Occipital lobe (tissue), 2 donors: ENCODE data around the gene ADISSP. TPM values are rescaled to one million over a fixed set of nuclear protein-coding genes. Genes with fewer than 3 reads are reported as not detected.

Source experiments
- DNase-seq: peaks from one replicate; lab custom pipeline; 2025; lab: John Stamatoyannopoulos, UW
- total RNA-seq: library from RNA; depleted of rRNA; stranded (reverse); fragments of >200 nt; gene quantifications from one replicate; pipeline ENCODE4 v1.2.3, GENCODE V29; 2014

The ADISSP gene
- total RNA-seq, 1 donor from 2014 or later, result 18.9 TPM

DNA sequence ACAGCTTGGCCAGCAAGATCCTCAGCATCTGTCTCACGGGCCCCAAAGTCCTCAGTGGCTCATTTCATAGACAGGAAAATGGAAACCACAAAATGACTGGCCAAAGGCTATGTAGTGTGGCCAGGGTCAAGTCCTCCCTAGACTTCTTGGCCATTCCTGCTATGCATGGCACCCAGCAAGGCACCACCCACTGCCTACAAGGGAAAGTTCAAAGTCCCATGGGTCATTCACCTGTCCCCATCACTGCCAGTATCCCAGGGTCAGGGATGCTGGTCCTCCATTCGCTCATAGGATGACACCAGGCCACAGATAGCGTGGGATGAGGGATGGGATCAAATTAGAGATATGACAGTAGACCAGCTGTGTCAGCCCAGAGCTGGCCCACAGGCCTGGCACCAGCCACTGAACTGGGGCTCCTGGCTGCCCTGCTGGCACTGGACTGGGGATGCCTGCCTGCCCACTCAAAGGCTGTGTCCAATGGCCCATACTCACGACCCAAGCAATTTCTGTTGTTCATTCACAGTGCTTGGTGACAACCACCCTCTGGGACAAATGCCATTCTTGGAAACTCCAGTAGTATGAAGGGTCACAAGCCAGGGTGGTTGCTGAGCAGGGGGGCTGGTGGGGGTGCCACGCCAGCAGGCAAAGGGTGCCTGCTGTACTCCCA lies 11.6 kb downstream of the ADISSP start:
- DNase-seq, result no peak

GRCh38 chr20:3755269-3755668 lies 12.3 kb downstream of the ADISSP start:
- DNase-seq, result no peak

GRCh38 chr20:3754276-3754630 lies 13.3 kb downstream of the ADISSP start:
- no peak for DNase-seq

GRCh38 chr20:3753501-3754275 lies 13.9 kb downstream of the ADISSP start:
- DNase-seq, result no peak

- no peak for DNase-seq
These were observed 14.5 kb downstream of the ADISSP start for GRCh38 chr20:3753098-3753497.

- no peak for DNase-seq
These were observed 15.2 kb downstream of the ADISSP start for GRCh38 chr20:3752386-3752759.

GRCh38 chr20:3751675-3752385 lies 15.7 kb downstream of the ADISSP start:
- DNase-seq, result no peak

DNA sequence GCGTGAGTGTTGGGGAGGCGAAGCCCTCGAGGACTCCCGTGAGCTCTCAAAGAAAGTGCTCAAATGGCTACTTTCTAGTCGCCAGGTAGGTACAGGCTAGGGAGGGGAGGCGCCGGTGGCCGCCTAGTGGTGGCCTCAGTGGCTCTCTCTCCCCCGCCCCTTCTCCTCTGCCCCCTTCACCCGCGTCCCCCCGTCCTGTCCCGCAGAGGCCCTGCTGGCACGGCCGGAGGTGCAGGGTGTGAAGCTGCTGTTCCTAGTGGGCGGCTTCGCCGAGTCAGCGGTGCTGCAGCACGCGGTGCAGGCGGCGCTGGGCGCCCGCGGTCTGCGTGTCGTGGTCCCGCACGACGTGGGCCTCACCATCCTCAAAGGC lies 16.3 kb downstream of the ADISSP start:
- DNase-seq, result no peak

DNA sequence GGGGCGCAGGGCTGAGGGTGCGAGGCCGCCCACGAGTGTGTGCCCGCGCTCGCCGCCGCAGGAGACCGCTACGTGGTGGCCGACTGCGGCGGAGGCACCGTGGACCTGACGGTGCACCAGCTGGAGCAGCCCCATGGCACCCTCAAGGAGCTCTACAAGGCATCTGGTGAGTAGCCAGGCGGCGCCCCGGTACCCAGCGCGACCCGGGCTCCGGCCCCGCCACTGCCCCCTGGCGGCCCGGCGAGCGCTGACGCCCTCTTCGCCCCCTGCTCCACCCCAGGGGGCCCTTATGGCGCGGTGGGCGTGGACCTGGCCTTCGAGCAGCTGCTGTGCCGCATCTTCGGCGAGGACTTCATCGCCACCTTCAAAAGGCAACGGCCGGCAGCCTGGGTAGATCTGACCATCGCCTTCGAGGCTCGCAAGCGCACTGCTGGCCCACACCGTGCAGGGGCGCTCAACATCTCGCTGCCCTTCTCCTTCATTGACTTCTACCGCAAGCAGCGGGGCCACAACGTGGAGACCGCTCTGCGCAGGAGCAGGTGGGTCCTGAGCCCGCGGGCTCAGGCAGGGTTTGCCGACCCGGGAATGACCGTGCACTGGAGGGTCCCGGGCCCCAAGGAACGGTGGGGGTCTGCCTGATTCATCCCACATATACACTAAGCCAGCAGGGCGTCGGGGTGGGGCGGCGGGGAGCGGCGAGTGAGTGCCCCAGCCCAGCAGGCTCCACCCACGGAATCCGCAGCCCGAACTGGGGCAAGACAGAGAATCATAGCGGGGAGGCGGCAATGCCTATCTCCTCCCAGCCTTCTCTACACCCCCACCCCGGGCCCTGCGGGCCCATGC lies 17.6 kb downstream of the ADISSP start:
- no peak for DNase-seq

- DNase-seq, result no peak
These were observed 18.4 kb downstream of the ADISSP start for GRCh38 chr20:3749087-3749688.

GRCh38 chr20:3748073-3748472 lies 19.5 kb downstream of the ADISSP start:
- DNase-seq, result no peak

GRCh38 chr20:3747471-3747870 lies 20.1 kb downstream of the ADISSP start:
- DNase-seq, result no peak

- no peak for DNase-seq
These were observed 21.8 kb downstream of the ADISSP start for GRCh38 chr20:3745686-3746173.

DNA sequence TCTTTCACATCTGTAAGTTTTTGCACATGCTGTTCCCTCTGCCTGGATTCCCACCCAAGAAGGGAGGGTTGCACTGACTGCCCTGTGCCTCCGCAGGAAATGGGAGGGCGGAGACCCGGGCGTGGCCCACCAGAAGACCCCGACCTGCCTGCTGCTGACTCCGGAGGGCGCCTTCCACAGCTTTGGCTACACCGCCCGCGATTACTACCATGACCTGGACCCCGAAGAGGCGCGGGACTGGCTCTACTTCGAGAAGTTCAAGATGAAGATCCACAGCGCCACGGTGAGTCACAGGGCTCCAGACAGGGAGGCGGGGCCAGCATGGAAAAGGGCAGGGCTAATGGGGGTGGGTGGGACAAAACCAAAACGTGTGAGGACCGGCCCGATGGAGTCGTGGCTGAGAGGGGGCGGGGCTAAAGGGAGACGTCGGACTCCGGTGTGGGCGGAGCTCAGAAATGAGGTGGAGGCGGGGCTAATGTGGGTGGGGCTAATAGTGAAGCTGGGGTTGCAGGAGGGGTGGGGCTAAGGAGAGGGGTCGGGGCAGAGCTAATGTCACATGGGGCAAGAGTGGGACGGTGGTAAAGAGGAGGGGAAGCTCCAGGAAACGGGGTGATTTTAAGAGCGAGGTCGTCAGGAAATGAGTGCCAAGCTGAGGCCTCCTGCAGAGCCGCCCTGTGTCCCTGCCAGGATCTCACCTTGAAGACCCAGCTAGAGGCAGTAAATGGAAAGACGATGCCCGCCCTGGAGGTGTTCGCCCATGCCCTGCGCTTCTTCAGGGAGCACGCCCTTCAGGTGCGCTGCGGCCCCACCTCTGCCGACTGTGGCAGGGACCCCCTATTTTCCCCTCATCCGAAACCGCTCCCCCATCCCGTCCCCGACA lies 22.5 kb downstream of the ADISSP start:
- DNase-seq, result no peak

DNA sequence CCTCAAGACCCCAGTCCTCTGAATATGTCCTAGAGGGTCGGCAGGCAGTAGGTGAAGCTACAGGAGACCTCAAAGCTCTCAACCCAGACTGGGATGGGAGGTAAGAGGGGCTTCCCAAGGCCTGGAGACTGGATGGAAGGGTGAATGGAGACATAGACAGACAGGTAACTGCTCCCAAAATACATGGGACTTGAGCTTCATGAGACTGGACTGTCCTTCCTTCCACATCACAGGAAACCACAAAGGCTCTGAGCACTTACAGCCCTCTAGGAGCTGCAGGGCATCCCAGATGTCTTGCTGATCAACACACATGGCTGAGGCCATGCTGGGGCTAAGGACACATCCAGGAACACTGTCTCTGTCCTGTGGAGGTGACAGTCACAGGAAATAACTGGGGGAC lies 23.5 kb downstream of the ADISSP start:
- DNase-seq, result no peak

DNA sequence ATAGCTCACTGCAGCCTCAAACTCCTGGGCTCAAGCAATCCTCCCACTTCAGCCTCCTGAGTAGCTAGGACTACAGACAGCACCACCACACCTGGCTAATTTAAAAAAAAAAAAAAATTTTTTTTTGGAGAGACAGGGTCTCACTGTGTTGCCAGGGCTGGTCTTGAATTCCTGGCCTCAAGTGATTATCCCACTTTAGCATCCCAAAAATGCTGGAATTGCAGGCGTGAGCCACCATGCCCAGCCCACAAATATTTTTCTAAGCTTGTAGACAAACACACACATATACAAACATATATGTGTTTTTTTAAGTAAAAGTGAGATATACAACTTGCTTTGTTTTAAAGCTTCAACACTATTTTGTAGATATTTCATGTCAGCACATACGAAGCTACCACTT lies 24.3 kb downstream of the ADISSP start:
- DNase-seq, result no peak

DNA sequence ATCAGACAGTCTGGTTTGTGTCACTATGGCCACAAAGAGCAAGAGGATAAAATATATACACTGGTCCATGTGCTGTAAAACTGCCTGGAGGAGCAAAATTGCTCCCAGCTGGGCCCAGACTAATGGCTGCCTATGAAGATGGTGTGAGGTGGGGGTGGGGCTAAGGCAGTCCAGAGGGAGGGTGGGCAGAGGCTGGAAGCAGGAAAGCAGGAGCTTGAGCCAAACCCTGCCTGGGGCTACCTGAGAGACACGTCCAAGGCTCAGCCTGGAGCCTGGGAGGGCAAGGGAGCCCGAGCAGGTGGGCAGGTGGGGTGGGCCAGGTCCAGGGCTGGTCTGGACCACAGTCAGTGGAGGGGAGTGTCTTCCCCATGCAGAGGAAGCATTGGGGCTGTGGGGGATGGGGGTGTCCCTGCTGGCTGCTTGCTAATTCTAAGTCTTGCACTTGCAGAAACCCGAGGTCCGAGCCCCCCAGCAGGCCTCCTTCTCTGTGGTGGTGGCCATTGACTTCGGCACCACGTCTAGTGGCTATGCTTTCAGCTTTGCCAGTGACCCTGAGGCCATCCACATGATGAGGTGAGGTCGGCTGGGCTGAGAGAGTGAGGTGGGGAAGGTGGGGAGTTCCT lies 25.6 kb downstream of the ADISSP start:
- DNase-seq, result no peak

DNA sequence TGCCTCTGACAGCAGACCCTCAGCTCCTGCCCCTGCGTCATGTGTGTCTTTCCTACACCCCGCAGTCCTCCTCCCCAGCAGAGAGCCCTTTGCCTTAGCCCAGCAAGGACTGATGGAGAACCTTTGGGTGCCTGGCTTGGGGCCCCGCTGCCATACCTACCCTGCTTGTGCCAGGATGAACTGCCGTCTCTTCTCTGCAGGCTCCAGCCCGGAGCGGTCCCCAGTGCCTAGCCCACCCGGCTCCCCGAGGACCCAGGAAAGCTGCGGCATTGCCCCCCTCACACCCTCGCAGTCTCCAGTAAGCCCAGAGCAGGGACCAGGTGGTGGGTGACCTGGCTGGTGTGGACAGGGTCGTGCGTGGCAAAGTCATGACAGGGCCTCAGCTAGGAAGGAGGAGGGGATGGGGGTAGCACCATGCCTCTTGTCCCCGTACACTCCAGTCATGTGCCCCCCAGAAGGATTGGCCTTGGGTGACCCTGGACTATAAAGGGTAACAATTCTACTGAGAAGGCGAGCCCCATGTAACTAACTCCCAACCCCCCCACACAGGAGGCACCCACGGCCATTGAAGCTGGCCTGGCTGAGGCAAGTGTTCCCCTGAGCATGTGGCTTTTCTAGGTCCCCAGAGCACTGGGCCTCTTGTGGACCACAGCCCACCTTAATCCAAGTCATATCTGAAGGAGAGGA lies 26.8 kb downstream of the ADISSP start:
- DNase-seq, result no peak

DNA sequence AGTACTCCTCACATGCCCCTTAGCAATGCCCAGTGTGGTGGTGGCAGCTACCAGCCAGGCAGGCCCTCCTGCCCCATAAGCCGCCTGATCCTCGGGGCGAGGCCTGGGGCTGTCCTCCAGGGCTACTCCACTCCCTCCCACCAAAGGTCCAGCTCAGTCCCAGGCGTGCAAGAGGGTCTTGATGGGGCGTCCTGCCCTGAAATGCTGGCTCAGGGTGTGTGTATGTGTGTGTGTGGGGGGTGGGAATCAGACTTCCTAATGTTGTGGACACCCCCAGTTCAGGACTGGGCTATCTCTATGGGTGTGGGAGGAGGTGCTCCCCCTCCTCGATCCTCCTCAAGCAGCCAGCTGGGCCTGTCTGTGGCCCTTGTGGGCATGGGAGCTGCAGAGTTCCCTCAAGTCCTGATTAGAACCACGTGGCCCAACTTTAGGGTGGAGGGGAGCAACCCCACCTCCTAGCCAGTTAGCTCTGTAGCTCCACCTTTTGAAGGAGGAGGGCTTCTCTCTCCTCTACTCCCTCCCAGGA lies 27.6 kb downstream of the ADISSP start:
- DNase-seq, result no peak
